Naive B cell (primary cell): ENCODE results near the gene IDI2. TPM values are rescaled to one million over a fixed set of nuclear protein-coding genes. Genes with fewer than 3 reads are reported as not detected.
A peak's percentile ranks its signal among the peaks of the same experiment; 100 is the strongest.
"Not testable (repeated sequence)": the region's sequence is repeated elsewhere in the genome, so short reads cannot be mapped to it uniquely, and the experiment has no call there.

Experiments used
- ATAC-seq, 2 donors: fragments of 150-1000 bp; cut with Tn5 transposase; 2 replicates each; pipeline ENCODE4 v1.10.0; 2021; ENCODE audit warnings: low read depth in 2 of 2, mild to moderate bottlenecking in 2 of 2, moderate library complexity in 2 of 2
- DNase-seq: peaks from one replicate; pipeline ENCODE4 v3.0.0; 2022
- H3K27ac Mint-ChIP-seq, 6 donors: one replicate each; pipeline ENCODE4 v1.8.0; 2020 to 2022; ENCODE audit warnings: mild to moderate bottlenecking in 6 of 6, mixed read lengths in 6 of 6, moderate library complexity in 5 of 6, inconsistent platforms in 2 of 6
- H3K27me3 Mint-ChIP-seq, 3 donors: one replicate each; pipeline ENCODE4 v1.8.0; 2021 to 2022; ENCODE audit warnings: mixed read lengths in 3 of 3, mild to moderate bottlenecking in 1 of 3
- H3K36me3 Mint-ChIP-seq, 2 donors: one replicate each; pipeline ENCODE4 v1.8.0; 2020 to 2022; ENCODE audit warnings: mixed read lengths in 2 of 2, inconsistent platforms in 1 of 2, mild to moderate bottlenecking in 1 of 2
- H3K4me1 Mint-ChIP-seq, 3 donors: one replicate each; pipeline ENCODE4 v1.8.0; 2020 to 2022; ENCODE audit warnings: mixed read lengths in 3 of 3, inconsistent platforms in 1 of 3, mild to moderate bottlenecking in 1 of 3, moderate library complexity in 1 of 3
- H3K4me3 Mint-ChIP-seq, 8 donors: one replicate each; pipeline ENCODE4 v1.8.0; 2020 to 2022; ENCODE audit warnings: mild to moderate bottlenecking in 8 of 8, mixed read lengths in 8 of 8, moderate library complexity in 8 of 8, inconsistent platforms in 2 of 8
- H3K9me3 Mint-ChIP-seq, 7 donors: one replicate each; pipeline ENCODE4 v1.8.0; 2020 to 2022; ENCODE audit warnings: mixed read lengths in 7 of 7, mild to moderate bottlenecking in 5 of 7, inconsistent platforms in 2 of 7, moderate library complexity in 1 of 7
- polyA plus RNA-seq, 6 donors: library from polyadenylated mRNA; unstranded; fragments of 300-500 nt; fragmentation: Illumina TruSeq; gene quantifications; one replicate each; pipeline ENCODE4 v1.2.3, GENCODE V29; 2021; ENCODE audit warnings: low read depth in 6 of 6

IDI2 gene
- polyA plus RNA-seq, 6 donors from 2014 or later: not detected

- DNase-seq (no peak), ATAC-seq (no peak)
- Mint-ChIP-seq H3K4me3 (no peak overlapping the region), H3K36me3 (peaks cover 19 to 23% of the 10 kb centered on the region in 2 donors), H3K9me3 (no peaks in the 10 kb centered on the region), H3K27ac (peak overlapping the region in 3 of 6 donors; percentile 72 to 93 (median 79)), H3K27me3 (no peaks in the 10 kb centered on the region), H3K4me1 (no peaks in the 10 kb centered on the region)
These were observed 6.3 kb downstream of the IDI2 start for GRCh38 chr10:1019362-1019761.

- Mint-ChIP-seq H3K27me3 (no peaks in the 10 kb centered on the region), H3K9me3 (no peaks in the 10 kb centered on the region), H3K27ac (no peak overlapping the region), H3K36me3 (peaks cover 39 to 42% of the 10 kb centered on the region in 2 donors), H3K4me3 (no peak overlapping the region), H3K4me1 (peaks cover 0 to 7% (median 6%) of the 10 kb centered on the region in 3 donors)
- no peak for DNase-seq
- ATAC-seq: no peak
These were observed 10.0 kb downstream of the IDI2 start for GRCh38 chr10:1015688-1016087.

GRCh38 chr10:1011696-1012095, 14.0 kb downstream of the IDI2 start:
- Mint-ChIP-seq H3K27ac (peak overlapping the region in 1 of 6 donors; percentile 15), H3K36me3 (peaks cover 38 to 51% of the 10 kb centered on the region in 2 donors), H3K4me1 (peaks cover 0 to 11% (median 6%) of the 10 kb centered on the region in 3 donors), H3K9me3 (no peaks in the 10 kb centered on the region), H3K27me3 (no peaks in the 10 kb centered on the region), H3K4me3 (no peak overlapping the region)
- ATAC-seq (no peak), DNase-seq (no peak)

- Mint-ChIP-seq H3K9me3 (no peaks in the 10 kb centered on the region), H3K27me3 (no peaks in the 10 kb centered on the region), H3K36me3 (peaks cover 42 to 49% of the 10 kb centered on the region in 2 donors), H3K4me1 (peaks cover 0 to 11% (median 6%) of the 10 kb centered on the region in 3 donors), H3K4me3 (no peak overlapping the region), H3K27ac (peak overlapping the region in 1 of 6 donors; percentile 15)
- no peak for DNase-seq
- no peak for ATAC-seq
These were observed 15.0 kb downstream of the IDI2 start for GRCh38 chr10:1010703-1011102.

- H3K4me3 Mint-ChIP-seq, DNase-seq, ATAC-seq, H3K27me3 Mint-ChIP-seq, H3K9me3 Mint-ChIP-seq: not testable (repeated sequence)
- H3K4me1 Mint-ChIP-seq: peaks cover 0 to 11% (median 6%) of the 10 kb centered on the region in 3 donors
- H3K27ac Mint-ChIP-seq: peak overlapping the region in 1 of 6 donors; percentile 67
- H3K36me3 Mint-ChIP-seq: peaks cover 47 to 49% of the 10 kb centered on the region in 2 donors
These were observed 15.7 kb downstream of the IDI2 start for GRCh38 chr10:1009947-1010346.

- H3K4me1 Mint-ChIP-seq: peaks cover 0 to 11% (median 6%) of the 10 kb centered on the region in 3 donors
- ATAC-seq: no peak
- peak overlapping the region in 1 of 6 donors; percentile 51 for H3K27ac Mint-ChIP-seq
- H3K4me3 Mint-ChIP-seq: no peak overlapping the region
- no peak for DNase-seq
- peaks cover 45% of the 10 kb centered on the region in 2 donors for H3K36me3 Mint-ChIP-seq
- H3K9me3 Mint-ChIP-seq: no peaks in the 10 kb centered on the region
- H3K27me3 Mint-ChIP-seq: no peaks in the 10 kb centered on the region
These were observed 16.6 kb downstream of the IDI2 start for GRCh38 chr10:1009071-1009494.

- Mint-ChIP-seq H3K36me3 (peaks cover 49 to 55% of the 10 kb centered on the region in 2 donors), H3K4me1 (peaks cover 0 to 12% (median 11%) of the 10 kb centered on the region in 3 donors), H3K9me3 (peaks cover 4 to 12% (median 6%) of the 10 kb centered on the region in 7 donors), H3K27ac (peak overlapping the region in 2 of 6 donors; percentile 39 to 54), H3K4me3 (no peak overlapping the region), H3K27me3 (no peaks in the 10 kb centered on the region)
- ATAC-seq (no peak), DNase-seq (no peak)
These were observed 18.1 kb downstream of the IDI2 start for GRCh38 chr10:1007583-1007982.

- DNase-seq (no peak), ATAC-seq (no peak)
- Mint-ChIP-seq H3K27me3 (no peaks in the 10 kb centered on the region), H3K4me3 (no peak overlapping the region), H3K27ac (no peak overlapping the region), H3K36me3 (peaks cover 51 to 57% of the 10 kb centered on the region in 2 donors), H3K4me1 (peaks cover 0 to 12% (median 11%) of the 10 kb centered on the region in 3 donors), H3K9me3 (peaks cover 4 to 18% (median 15%) of the 10 kb centered on the region in 7 donors)
These were observed 19.1 kb downstream of the IDI2 start for GRCh38 chr10:1006573-1006972.

GRCh38 chr10:1003884-1004670, 21.6 kb downstream of the IDI2 start:
- ATAC-seq (no peak), DNase-seq (no peak)
- Mint-ChIP-seq H3K27ac (no peak overlapping the region), H3K27me3 (no peaks in the 10 kb centered on the region), H3K36me3 (peaks cover 54 to 61% of the 10 kb centered on the region in 2 donors), H3K4me3 (peak overlapping the region in 1 of 8 donors; percentile 59), H3K9me3 (peaks cover 4 to 23% (median 16%) of the 10 kb centered on the region in 7 donors), H3K4me1 (peaks cover 0 to 8% (median 6%) of the 10 kb centered on the region in 3 donors)

- Mint-ChIP-seq H3K4me1 (peaks cover 0 to 6% (median 4%) of the 10 kb centered on the region in 3 donors), H3K36me3 (peaks cover 38 to 58% of the 10 kb centered on the region in 2 donors), H3K27me3 (no peaks in the 10 kb centered on the region), H3K9me3 (peaks cover 4 to 23% (median 16%) of the 10 kb centered on the region in 7 donors), H3K4me3 (no peak overlapping the region), H3K27ac (no peak overlapping the region)
- no peak for ATAC-seq
- DNase-seq: no peak
These were observed 23.1 kb downstream of the IDI2 start for GRCh38 chr10:1002425-1003006.

GRCh38 chr10:997266-998022, 28.2 kb downstream of the IDI2 start:
- no peak for DNase-seq
- H3K9me3 Mint-ChIP-seq: peaks cover 0 to 13% (median 4%) of the 10 kb centered on the region in 7 donors
- no peak overlapping the region for H3K4me3 Mint-ChIP-seq
- H3K36me3 Mint-ChIP-seq: peaks cover 36 to 45% of the 10 kb centered on the region in 2 donors
- peaks cover 3 to 18% (median 11%) of the 10 kb centered on the region in 3 donors for H3K4me1 Mint-ChIP-seq
- H3K27ac Mint-ChIP-seq: peak overlapping the region in 4 of 6 donors; percentile 11 to 47 (median 38)
- no peak for ATAC-seq
- H3K27me3 Mint-ChIP-seq: no peaks in the 10 kb centered on the region

GRCh38 chr10:996031-996430, 29.6 kb downstream of the IDI2 start:
- H3K27me3 Mint-ChIP-seq: no peaks in the 10 kb centered on the region
- ATAC-seq: no peak
- peaks cover 6 to 15% (median 14%) of the 10 kb centered on the region in 3 donors for H3K4me1 Mint-ChIP-seq
- no peak for DNase-seq
- no peak overlapping the region for H3K4me3 Mint-ChIP-seq
- H3K9me3 Mint-ChIP-seq: peaks cover 0 to under 1% (median 0%) of the 10 kb centered on the region in 7 donors
- peaks cover 23 to 38% of the 10 kb centered on the region in 2 donors for H3K36me3 Mint-ChIP-seq
- peak overlapping the region in 1 of 6 donors; percentile 32 for H3K27ac Mint-ChIP-seq

GRCh38 chr10:995559-995926, 30.1 kb downstream of the IDI2 start:
- no peaks in the 10 kb centered on the region for H3K9me3 Mint-ChIP-seq
- ATAC-seq (no peak), DNase-seq (no peak)
- no peak overlapping the region for H3K4me3 Mint-ChIP-seq
- H3K36me3 Mint-ChIP-seq: peaks cover 18 to 38% of the 10 kb centered on the region in 2 donors
- no peaks in the 10 kb centered on the region for H3K27me3 Mint-ChIP-seq
- peak overlapping the region in 2 of 6 donors; percentile 32 to 72 for H3K27ac Mint-ChIP-seq
- H3K4me1 Mint-ChIP-seq: peaks cover 11 to 19% (median 17%) of the 10 kb centered on the region in 3 donors
